Endothelial cell of umbilical vein (primary cell): ENCODE results near the gene NUPR1. TPM values are rescaled to one million over a fixed set of nuclear protein-coding genes. Genes with fewer than 3 reads are reported as not detected.

ENCODE experiments used
- BruUV-seq: library from RNA; stranded (reverse); fragments of 400-500 nt; replicated peaks from 2 replicates; lab custom pipeline; 2021; lab: Mats Ljungman, UMichigan
- CTCF ChIA-PET: fragments of 300-600, 350-600 bp; sonication (Branson Sonifier 250); formaldehyde crosslinking; loops from one replicate; lab custom pipeline; 2021; ENCODE audit warnings: antibody characterized with exemption, inconsistent platforms; lab: Charles Lee
- POLR2A ChIA-PET: fragments of 300-600, 350-600 bp; sonication (Branson Sonifier 250); formaldehyde crosslinking; loops from one replicate; lab custom pipeline; 2021; ENCODE audit warnings: antibody characterized with exemption, inconsistent platforms; lab: Charles Lee
- DNase-seq: peaks from one replicate; pipeline ENCODE4 v3.0.0-alpha.2; 2011; ENCODE audit warnings: low read depth, low spot score
- FAIRE-seq: peaks from 2 replicates; lab custom pipeline; 2011; peaks lifted over from hg19 to GRCh38; lab: Jason Lieb, UNC
- H2AFZ ChIP-seq: 2 replicates; pipeline ENCODE4 v1.6.0; 2012; ENCODE audit warnings: low read depth, low read length, control low read depth, inconsistent platforms
- H3K27ac ChIP-seq: 2 replicates; pipeline ENCODE4 v1.5.1; 2011; ENCODE audit warnings: low read depth, mild to moderate bottlenecking, control low read depth, low read length, moderate library complexity; ENCODE audit not compliant: insufficient read depth
- H3K27me3 ChIP-seq, 2 experiments: 2 replicates each; pipeline versions ENCODE4 v1.6.0 to v1.6.1; 2011; ENCODE audit warnings: low read length in 2 of 2, mixed read lengths in 1 of 2; ENCODE audit not compliant: control insufficient read depth in 2 of 2, insufficient read depth in 2 of 2
- H3K36me3 ChIP-seq, 2 experiments: 2 replicates in 1 of 2; 3 replicates in 1 of 2; pipeline ENCODE4 v1.5.1; 2011; ENCODE audit warnings: low read length in 2 of 2, mild to moderate bottlenecking in 1 of 2, moderate library complexity in 1 of 2; ENCODE audit not compliant: control insufficient read depth in 2 of 2, insufficient read depth in 2 of 2; ENCODE audit errors: extremely low read depth in 1 of 2
- H3K4me1 ChIP-seq: 3 replicates; pipeline ENCODE4 v1.5.1; 2011; ENCODE audit warnings: mild to moderate bottlenecking, low read length; ENCODE audit not compliant: control insufficient read depth, insufficient read depth; ENCODE audit errors: extremely low read depth
- H3K4me2 ChIP-seq: 2 replicates; pipeline ENCODE4 v1.6.1; 2011; ENCODE audit warnings: low read length, control low read depth, mixed read lengths; ENCODE audit not compliant: insufficient read depth
- H3K4me3 ChIP-seq, 3 experiments: fragments of 200-600 bp in 1 of 3; sonication (generic), shearing (Covaris generic) in 1 of 3; replicated peaks in 1 of 3; 2 replicates each; pipeline ENCODE4 v1.5.1; 2011 to 2016; ENCODE audit warnings: control low read depth in 3 of 3, low read length in 3 of 3, mild to moderate bottlenecking in 2 of 3, inconsistent platforms in 1 of 3, low read depth in 1 of 3, moderate library complexity in 1 of 3; ENCODE audit not compliant: insufficient read depth in 1 of 3
- H3K79me2 ChIP-seq: 2 replicates; pipeline ENCODE4 v1.6.0; 2012; ENCODE audit warnings: low read length, inconsistent platforms; ENCODE audit not compliant: control insufficient read depth, insufficient read depth
- H3K9ac ChIP-seq: replicated peaks from 2 replicates; pipeline ENCODE3; 2011; ENCODE audit warnings: low read length, control low read depth; ENCODE audit not compliant: insufficient read depth; ENCODE audit errors: extremely low read depth
- H3K9me1 ChIP-seq: replicated peaks from 3 replicates; pipeline ENCODE4 v1.6.0; 2011; ENCODE audit warnings: mild to moderate bottlenecking, low read length; ENCODE audit not compliant: control insufficient read depth, insufficient read depth; ENCODE audit errors: extremely low read depth
- H3K9me3 ChIP-seq: replicated peaks from 2 replicates; pipeline ENCODE4 v1.5.1; 2012; ENCODE audit warnings: low read length, inconsistent platforms; ENCODE audit not compliant: control insufficient read depth, insufficient read depth
- H4K20me1 ChIP-seq: replicated peaks from 2 replicates; pipeline ENCODE3; 2011; ENCODE audit warnings: mild to moderate bottlenecking, low read length; ENCODE audit not compliant: control insufficient read depth, insufficient read depth; ENCODE audit errors: extremely low read depth
- JUN ChIP-seq: IDR thresholded peaks from 2 replicates; pipeline ENCODE4 v1.6.1; 2011; ENCODE audit warnings: borderline replicate concordance, low read depth; ENCODE audit not compliant: insufficient read length, insufficient read depth
- MAX ChIP-seq: IDR thresholded peaks from 2 replicates; pipeline ENCODE4 v1.6.1; 2011; ENCODE audit not compliant: insufficient read depth, insufficient read length
- POLR2A ChIP-seq: IDR thresholded peaks from 2 replicates; pipeline ENCODE4 v1.6.1; 2012; ENCODE audit warnings: low read depth, mild to moderate bottlenecking, control low read depth, low read length
- POLR2AphosphoS5 ChIP-seq: IDR thresholded peaks from 2 replicates; pipeline ENCODE4 v1.6.1; 2012; ENCODE audit warnings: low read depth, mild to moderate bottlenecking, control low read depth, low read length, moderate library complexity; ENCODE audit not compliant: insufficient read depth
- dilution Hi-C: fragments of 300-500 bp; cut with MboI; formaldehyde crosslinking; loops from one replicate; pipeline ENCODE4 v1.15.0; 2019; ENCODE audit warnings: low sequenced_read_pairs; ENCODE audit not compliant: extremely low pct_ligation_motif_present
- intact Hi-C: fragments of 100-400 bp; cut with micrococcal nuclease; formaldehyde crosslinking; loops from one replicate; pipeline ENCODE4 v1.10.0; 2022
- polyA plus RNA-seq, 4 experiments: library from polyadenylated mRNA; depleted of rRNA in 3 of 4; stranded (reverse) in 3 of 4; unstranded in 1 of 4; fragments of >200 nt; gene quantifications; 2 replicates each; pipeline versions ENCODE4 v1.2.1 to v1.2.3, GENCODE V29; 2011 to 2012; ENCODE audit warnings: missing spikeins in 1 of 4
- total RNA-seq: library from RNA; stranded (reverse); gene quantifications from 2 replicates; pipeline ENCODE4 v1.2.3, GENCODE V29; 2021

Gene NUPR1
- total and polyA plus RNA-seq, 2 donors (not counting 3 experiments of a cell fraction or from before 2014, with no cell fraction given) = 1.8 to 4.9 TPM

- CTCF ChIA-PET = no interaction called here
- Histone ChIP-seq H2AFZ (no peak overlapping the region), H3K36me3 (no peaks in the 10 kb centered on the region), H3K4me1 (no peaks in the 10 kb centered on the region), H3K79me2 (no peaks in the 10 kb centered on the region), H3K9ac (no peak overlapping the region), H3K4me3 (no peak overlapping the region), H3K9me3 (no peaks in the 10 kb centered on the region), H4K20me1 (no peaks in the 10 kb centered on the region), H3K4me2 (no peak overlapping the region), H3K27ac (no peak overlapping the region), H3K9me1 (no peaks in the 10 kb centered on the region), H3K27me3 (no peaks in the 10 kb centered on the region)
- DNase-seq (no peak), FAIRE-seq (no peak)
- BruUV-seq = no TSS peak
- POLR2A ChIA-PET = interaction anchor here (0.6 kb wide), 1 partner anchor 11 kb away, joined by 4 read pairs; no protein-coding TSS in a partner anchor
- no peak for TF ChIP-seq MAX
- intact Hi-C loops = no loop called here
- dilution Hi-C loops = no loop called here
These were observed 6.2 kb upstream of the NUPR1 start for GRCh38 chr16:28544998-28545397.

- no peaks in the 10 kb centered on the region for H3K79me2 ChIP-seq
- H3K27me3 ChIP-seq = no peaks in the 10 kb centered on the region
- no TSS peak for BruUV-seq
- H3K9ac ChIP-seq = no peak overlapping the region
- DNase-seq (no peak), FAIRE-seq (no peak)
- intact Hi-C loops = no loop called here
- no peaks in the 10 kb centered on the region for H3K36me3 ChIP-seq
- ChIA-PET CTCF (no interaction called here), POLR2A (no interaction called here)
- H3K4me2 ChIP-seq = no peak overlapping the region
- no peaks in the 10 kb centered on the region for H3K4me1 ChIP-seq
- H3K9me3 ChIP-seq = no peaks in the 10 kb centered on the region
- H3K27ac ChIP-seq = no peak overlapping the region
- no peak overlapping the region for H2AFZ ChIP-seq
- dilution Hi-C loops = no loop called here
- TF ChIP-seq JUN (no peak), POLR2AphosphoS5 (no peak), POLR2A (no peak)
- H3K4me3 ChIP-seq = no peak overlapping the region
- no peaks in the 10 kb centered on the region for H3K9me1 ChIP-seq
- no peaks in the 10 kb centered on the region for H4K20me1 ChIP-seq
These were observed 4.3 kb upstream of the NUPR1 start for GRCh38 chr16:28543072-28543471.
